ENCODE measurements around the gene LSS. TPM values are rescaled to one million over a fixed set of nuclear protein-coding genes. Genes with fewer than 3 reads are reported as not detected.

The LSS gene
- total and polyA plus RNA-seq, 2 of the 8 experiments (the other 6 are each of a cell fraction or from before 2014, with no cell fraction given): 96.1 to 123 TPM

GRCh38 chr21:46216132-46216747 is 12.3 kb downstream of the LSS start:
- Histone ChIP-seq H3K27ac (ENCODE audit: low read depth, low read length) (no peak overlapping the region), H3K79me1 (ENCODE audit: low read depth, low read length) (peaks cover 18% of the 10 kb centered on the region), H3K9me3 (ENCODE audit: insufficient read depth in 2 of 2, low read depth in 1 of 2, low read length in 1 of 2) (no peaks in the 10 kb centered on the region), H2BK120ac (replicated peaks; ENCODE audit: low read depth, low read length) (no peak overlapping the region), H3K56ac (replicated peaks; ENCODE audit: insufficient read length, low read depth, low read length) (no peak overlapping the region), H3K4ac (replicated peaks; ENCODE audit: insufficient read length, low read depth, low read length) (no peak overlapping the region), H3K4me1 (replicated peaks in 1 of 4; ENCODE audit: control insufficient read depth in 3 of 4, insufficient read depth in 4 of 4, low read length in 3 of 4) (peaks cover 0 to 2% (median 0%) of the 10 kb centered on the region in 4 experiments; a peak in 1 of 7 replicates), H2BK5ac (ENCODE audit: low read depth, low read length) (no peak overlapping the region), H2AFZ (ENCODE audit: low read length) (no peak overlapping the region), H3K4me3 (ENCODE audit: extremely low read depth in 1 of 4, insufficient read depth in 2 of 4, low read depth in 3 of 4, low read length in 4 of 4) (no peak overlapping the region), H3K79me2 (ENCODE audit: control insufficient read depth in 1 of 2, insufficient read depth in 2 of 2, low read length in 2 of 2) (peaks cover 0 to 14% of the 10 kb centered on the region in 2 experiments; a peak in 2 of 4 replicates), H2BK12ac (ENCODE audit: low read depth, low read length) (no peak overlapping the region), H2BK15ac (ENCODE audit: low read length) (no peak overlapping the region), H3K36me3 (ENCODE audit: control insufficient read depth in 2 of 4, insufficient read depth in 4 of 4, low read length in 3 of 4) (peaks cover 3 to 14% (median 12%) of the 10 kb centered on the region in 4 experiments; a peak in 7 of 8 replicates), H4K5ac (ENCODE audit: insufficient read length, low read depth, low read length) (no peak overlapping the region), H2BK20ac (ENCODE audit: low read length) (no peak overlapping the region), H3K27me3 (replicated peaks in 1 of 4; ENCODE audit: control insufficient read depth in 3 of 4, extremely low read depth in 1 of 4, insufficient read depth in 3 of 4, low read length in 3 of 4) (no peaks in the 10 kb centered on the region), H3K4me2 (ENCODE audit: insufficient read depth in 1 of 2, low read depth in 2 of 2, low read length in 2 of 2) (no peak overlapping the region), H3K18ac (ENCODE audit: extremely low read depth, low read length) (no peak overlapping the region), H4K91ac (replicated peaks; ENCODE audit: insufficient read length, low read length) (no peak overlapping the region), H3K23me2 (ENCODE audit: low read depth, low read length) (no peaks in the 10 kb centered on the region), H3K14ac (ENCODE audit: insufficient read length) (no peak overlapping the region), H3K23ac (ENCODE audit: insufficient read length) (no peak overlapping the region), H2AK5ac (ENCODE audit: low read depth, low read length) (no peak overlapping the region), H4K8ac (ENCODE audit: extremely low read depth, insufficient read depth, low read length) (peak overlapping the region; percentile 79; the same call in 1 of the 2 replicates), H3K9ac (replicated peaks in 1 of 4; ENCODE audit: extremely low read depth in 1 of 4, low read depth in 3 of 4, low read length in 3 of 4) (no peak overlapping the region), H4K20me1 (replicated peaks in 1 of 2; ENCODE audit: control insufficient read depth in 1 of 2, insufficient read depth in 2 of 2, low read length in 2 of 2) (peaks cover 2 to 40% of the 10 kb centered on the region in 2 experiments)
- FAIRE-seq (no peak), DNase-seq (ENCODE audit: low read depth in 1 of 2, low spot score in 2 of 2) (no peak)
- POLR2A ChIA-PET (ENCODE audit: partially characterized antibody): interaction anchor here (0.9 to 1.5 kb wide), 2 partner anchors 12 to 100 kb away, joined by 3 to 4 read pairs; no protein-coding TSS in a partner anchor
- TF ChIP-seq ASH2L (IDR thresholded peaks at IDR 0.05; ENCODE audit: low read length) (no peak), GABPA (IDR thresholded peaks at IDR 0.05; ENCODE audit: borderline replicate concordance, insufficient read depth, low read length) (no peak), SP4 (IDR thresholded peaks at IDR 0.05; ENCODE audit: low read length) (no peak), CBX5 (IDR thresholded peaks at IDR 0.05; ENCODE audit: low read depth, low read length) (no peak), SIN3A (conservative IDR thresholded peaks at IDR 0.05 in 1 of 2, IDR thresholded peaks at IDR 0.05 in 1 of 2; ENCODE audit: low read depth in 1 of 2, low read length in 2 of 2) (no peak), RBBP5 (IDR thresholded peaks at IDR 0.05; ENCODE audit: borderline replicate concordance, low read depth, low read length) (no peak), TBP (IDR thresholded peaks at IDR 0.05; ENCODE audit: low read depth, low read length) (no peak), GTF2F1 (IDR thresholded peaks at IDR 0.05; ENCODE audit: borderline replicate concordance, low read depth, low read length) (no peak), RNF2 (IDR thresholded peaks at IDR 0.05; ENCODE audit: borderline replicate concordance, low read depth, low read length, missing control alignments, poor library complexity, severe bottlenecking) (no peak)
- TF ChIP-seq, protein P1, sequence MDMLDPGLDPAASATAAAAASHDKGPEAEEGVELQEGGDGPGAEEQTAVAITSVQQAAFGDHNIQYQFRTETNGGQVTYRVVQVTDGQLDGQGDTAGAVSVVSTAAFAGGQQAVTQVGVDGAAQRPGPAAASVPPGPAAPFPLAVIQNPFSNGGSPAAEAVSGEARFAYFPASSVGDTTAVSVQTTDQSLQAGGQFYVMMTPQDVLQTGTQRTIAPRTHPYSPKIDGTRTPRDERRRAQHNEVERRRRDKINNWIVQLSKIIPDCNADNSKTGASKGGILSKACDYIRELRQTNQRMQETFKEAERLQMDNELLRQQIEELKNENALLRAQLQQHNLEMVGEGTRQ (IDR thresholded peaks at IDR 0.05; ENCODE audit: low read length): no peak
- 94% methylated on average over 16 of the region's 16 CpGs; no CpG with 5 or more reads in 1 of the 2 experiments for WGBS, 2 experiments (ENCODE audit: extremely low coverage in 1 of 2, insufficient coverage in 1 of 2, insufficient read length in 1 of 2, insufficient replicate concordance in 2 of 2, low coverage in 1 of 2, low lambda C conversion rate in 2 of 2, missing lambda C conversion rate in 1 of 2)
- CTCF ChIA-PET (ENCODE audit: partially characterized antibody): interaction anchor here (0.8 to 3.0 kb wide), 8 partner anchors 9 to 246 kb away, joined by 3 to 17 read pairs (median 4); no protein-coding TSS in a partner anchor

All from H1 (cell line).